Measurements from ENCODE around the gene NOP53.
"Not testable (repeated sequence)": the region's sequence is repeated elsewhere in the genome, so short reads cannot be mapped to it uniquely, and the experiment has no call there.

- TF ChIP-seq, protein P1, sequence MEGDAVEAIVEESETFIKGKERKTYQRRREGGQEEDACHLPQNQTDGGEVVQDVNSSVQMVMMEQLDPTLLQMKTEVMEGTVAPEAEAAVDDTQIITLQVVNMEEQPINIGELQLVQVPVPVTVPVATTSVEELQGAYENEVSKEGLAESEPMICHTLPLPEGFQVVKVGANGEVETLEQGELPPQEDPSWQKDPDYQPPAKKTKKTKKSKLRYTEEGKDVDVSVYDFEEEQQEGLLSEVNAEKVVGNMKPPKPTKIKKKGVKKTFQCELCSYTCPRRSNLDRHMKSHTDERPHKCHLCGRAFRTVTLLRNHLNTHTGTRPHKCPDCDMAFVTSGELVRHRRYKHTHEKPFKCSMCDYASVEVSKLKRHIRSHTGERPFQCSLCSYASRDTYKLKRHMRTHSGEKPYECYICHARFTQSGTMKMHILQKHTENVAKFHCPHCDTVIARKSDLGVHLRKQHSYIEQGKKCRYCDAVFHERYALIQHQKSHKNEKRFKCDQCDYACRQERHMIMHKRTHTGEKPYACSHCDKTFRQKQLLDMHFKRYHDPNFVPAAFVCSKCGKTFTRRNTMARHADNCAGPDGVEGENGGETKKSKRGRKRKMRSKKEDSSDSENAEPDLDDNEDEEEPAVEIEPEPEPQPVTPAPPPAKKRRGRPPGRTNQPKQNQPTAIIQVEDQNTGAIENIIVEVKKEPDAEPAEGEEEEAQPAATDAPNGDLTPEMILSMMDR (IDR thresholded peaks at IDR 0.05) = not testable (repeated sequence)
- not testable (repeated sequence) for TF ChIP-seq POLR2A, POLR2AphosphoS5 (IDR thresholded peaks at IDR 0.05)
Observed at GRCh38 chr19:47804451-47804850, 59.1 kb downstream of the NOP53 start, which contains the start of gene TPRX1.
